ENCODE results near the gene USH2A.
"Not testable (repeated sequence)": the region's sequence is repeated elsewhere in the genome, so short reads cannot be mapped to it uniquely, and the experiment has no call there.

USH2A gene

DNA sequence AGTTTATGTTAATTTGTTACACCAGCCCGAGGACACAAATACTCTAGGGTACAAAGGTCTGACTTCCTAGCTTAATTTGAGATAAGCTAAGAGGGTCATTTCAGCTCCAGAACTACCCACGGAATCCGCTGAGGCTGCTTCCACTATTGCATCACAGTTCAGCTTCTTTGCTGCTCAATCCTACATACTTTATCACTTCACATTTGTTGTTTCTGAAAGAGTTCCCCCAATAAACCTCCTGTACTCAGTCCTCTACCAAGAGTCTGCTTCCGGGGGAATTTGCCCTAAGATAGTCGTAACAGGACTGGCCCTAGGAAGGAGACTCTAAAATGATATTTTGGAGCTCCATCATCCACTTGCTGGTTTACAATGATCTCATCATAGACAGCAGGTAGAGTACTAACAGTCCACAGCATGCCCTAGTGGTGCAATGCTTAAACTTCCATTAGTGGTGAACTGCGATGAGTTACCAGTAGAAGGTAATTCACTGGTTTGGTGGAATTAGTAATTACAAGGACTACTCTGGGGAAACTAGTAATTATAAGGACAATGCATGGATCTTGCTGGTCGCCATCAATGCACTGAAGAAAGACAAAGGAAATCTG lies 229.3 kb downstream of the USH2A start:
- no peak for DNase-seq

DNA sequence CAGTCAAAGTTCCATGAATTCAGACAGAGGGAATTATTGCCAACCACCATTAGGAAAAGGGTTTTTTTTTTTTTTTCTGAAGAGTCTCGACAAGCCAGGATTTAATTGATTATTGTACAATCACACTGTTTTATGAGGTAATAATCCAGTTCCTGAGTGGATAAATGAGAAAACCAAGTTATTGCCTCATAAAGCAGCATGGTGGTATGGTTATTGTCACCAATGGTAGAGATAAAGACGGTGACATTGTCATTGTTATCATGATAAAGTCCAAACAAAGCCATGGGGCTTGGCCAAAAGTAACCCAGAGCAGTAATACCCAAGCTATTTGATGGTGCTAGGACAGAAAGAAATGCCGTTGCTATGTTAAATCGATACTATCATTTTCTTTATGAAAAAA lies 232.8 kb downstream of the USH2A start:
- DNase-seq, result no peak

DNA sequence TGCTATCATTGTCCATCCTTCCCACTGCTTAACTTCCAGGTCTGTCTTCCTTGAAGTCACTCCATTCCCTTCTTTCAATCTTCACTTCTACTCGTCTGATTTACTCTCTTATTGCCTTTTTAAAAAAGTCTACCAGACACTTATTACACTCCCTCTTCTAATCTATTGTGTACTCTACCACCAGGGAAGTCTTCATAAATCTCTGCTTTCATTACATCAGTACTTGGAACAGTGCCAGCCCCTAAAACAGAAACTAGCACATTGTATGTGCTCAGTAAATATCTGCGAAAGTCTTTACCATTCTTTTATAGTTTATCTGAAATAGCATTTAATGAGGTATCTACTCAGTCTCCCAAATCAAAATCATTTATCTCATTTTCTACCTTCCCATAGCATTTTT lies 236.4 kb downstream of the USH2A start:
- DNase-seq, result no peak

DNA sequence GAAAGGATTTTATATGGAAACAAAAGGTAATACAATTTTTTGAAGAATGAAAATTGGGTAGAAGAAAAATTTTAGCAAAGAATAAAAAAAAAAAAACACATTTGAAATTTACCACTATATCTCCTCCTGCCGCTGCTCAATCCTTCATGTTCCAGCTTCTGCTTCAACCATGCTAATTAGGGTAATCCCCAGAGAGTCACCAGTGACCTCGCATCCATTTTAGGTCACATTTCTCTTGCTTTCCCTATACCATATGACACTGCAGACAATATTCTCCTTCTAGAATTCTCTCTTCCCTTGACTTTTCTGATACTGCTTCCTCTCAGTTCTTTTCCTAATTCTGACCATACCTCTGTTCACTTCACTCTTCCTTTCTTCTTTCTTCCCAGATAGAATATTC lies 237.1 kb downstream of the USH2A start:
- DNase-seq, result no peak

DNA sequence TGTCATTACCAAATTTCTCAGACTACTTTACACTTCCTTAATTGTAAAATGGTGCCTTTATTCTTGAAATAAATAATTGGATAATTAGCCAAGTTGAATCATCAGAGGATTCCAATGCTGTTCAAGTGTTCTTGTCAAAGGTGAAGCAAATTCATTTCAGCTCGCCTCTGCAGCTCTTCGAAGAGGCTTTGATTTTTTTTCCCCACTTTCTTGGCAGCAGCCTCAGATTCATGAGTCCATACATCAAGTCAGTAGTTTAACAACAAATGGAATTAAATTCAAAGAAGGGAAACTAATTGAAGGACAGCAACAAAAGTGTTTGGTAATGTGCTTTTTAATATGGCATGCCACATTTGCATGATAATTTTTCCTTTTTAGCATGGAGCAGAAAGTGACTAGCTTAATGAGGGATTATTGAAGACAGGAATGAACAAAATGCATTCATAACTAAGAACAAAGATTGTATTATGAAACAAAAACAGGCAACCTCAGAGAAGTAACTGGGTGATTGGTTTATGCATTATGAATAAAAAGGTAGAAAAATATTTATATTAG lies 239.0 kb downstream of the USH2A start:
- no peak for DNase-seq

DNA sequence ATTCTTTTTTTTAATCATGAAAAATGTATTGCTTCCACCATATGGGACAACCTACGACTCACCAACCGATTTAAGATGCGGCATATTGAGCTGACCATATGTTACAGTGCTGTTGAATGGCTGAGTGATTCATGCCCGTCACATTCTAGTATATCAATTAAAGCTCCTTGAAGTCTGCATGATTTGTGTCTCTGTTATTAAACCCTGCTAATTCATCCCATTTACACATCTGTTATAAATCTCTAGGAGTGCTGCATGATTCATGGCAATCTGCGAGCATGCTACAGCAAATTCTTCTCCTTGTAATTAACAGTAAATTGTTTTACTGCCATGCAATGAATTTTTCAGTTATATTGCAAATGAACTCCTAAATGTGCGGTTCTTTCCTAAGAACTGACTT lies 239.8 kb downstream of the USH2A start:
- no peak for DNase-seq

DNA sequence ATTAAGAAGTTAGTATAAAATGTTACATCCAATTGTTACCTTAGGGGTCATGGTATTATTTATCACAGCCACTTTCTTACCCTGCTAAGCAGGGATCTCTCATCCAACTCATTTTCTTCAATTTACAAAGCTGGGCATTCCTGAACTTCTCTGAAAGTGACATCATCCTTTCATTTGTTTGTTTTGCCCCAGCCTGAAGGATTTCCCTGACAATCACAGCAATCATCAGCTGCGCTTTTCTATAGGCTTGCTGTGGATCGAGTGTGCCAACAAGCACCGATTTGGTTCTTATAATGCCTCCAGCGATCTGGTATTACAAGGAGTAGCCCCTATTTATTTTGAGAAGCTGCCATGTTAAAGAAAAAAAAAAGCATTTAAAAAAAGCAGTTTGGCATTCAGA lies 240.2 kb downstream of the USH2A start:
- DNase-seq, result no peak

DNA sequence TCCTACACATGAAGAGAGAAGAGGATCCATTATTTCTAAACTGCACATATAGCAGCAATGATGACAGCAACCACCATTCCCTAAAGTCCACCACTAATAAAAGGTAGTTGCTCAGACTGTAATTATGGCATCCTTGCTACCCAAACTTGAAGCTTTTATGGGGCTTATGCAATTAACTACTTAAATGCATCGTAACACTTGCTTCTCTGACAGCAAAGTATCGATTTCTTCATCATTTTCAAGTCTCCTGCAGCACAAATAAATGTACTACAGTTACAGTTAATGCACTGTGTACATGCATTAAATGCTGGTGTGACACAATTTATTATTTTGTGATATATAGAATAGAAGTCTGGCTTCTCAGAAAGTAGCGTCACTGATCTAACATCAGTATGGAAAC lies 241.7 kb downstream of the USH2A start:
- DNase-seq, result no peak

DNA sequence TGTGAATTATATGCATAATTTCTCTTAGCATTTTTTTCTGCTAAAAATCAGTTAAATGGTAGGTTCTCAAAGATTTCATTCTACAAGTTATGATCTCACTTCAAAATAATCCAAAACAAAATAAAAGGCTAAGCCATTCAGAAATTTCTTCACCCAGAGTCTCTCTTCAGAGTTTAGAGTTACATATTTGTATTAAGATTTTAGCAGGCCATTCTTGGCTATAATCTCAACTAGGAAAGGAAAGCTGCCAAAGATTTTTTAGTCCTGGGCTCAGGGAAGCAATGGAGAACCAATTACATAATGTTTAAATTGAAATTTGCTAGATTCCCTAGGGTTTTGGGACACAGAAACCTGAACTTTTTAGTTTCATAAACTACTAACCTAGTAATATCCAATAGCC lies 245.0 kb downstream of the USH2A start:
- no peak for DNase-seq

DNA sequence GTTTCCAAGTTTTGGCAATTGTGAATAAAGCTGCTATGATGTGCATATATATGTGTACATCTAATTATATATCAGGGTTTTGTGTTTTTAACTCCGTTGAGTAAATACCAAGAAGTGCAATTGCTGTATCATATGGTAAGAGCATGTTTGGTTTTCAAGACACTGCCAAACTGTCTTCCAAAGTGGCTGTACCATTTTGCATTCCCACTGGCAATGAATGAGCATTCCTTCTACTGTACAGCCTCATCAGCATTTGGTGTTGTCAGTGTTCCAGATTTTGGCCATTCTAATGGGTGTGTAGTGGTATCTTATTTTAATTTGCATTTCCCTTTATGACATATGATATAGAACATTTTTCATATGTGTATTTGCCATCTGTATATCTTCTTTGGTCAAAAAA lies 246.3 kb downstream of the USH2A start:
- DNase-seq, result no peak

DNA sequence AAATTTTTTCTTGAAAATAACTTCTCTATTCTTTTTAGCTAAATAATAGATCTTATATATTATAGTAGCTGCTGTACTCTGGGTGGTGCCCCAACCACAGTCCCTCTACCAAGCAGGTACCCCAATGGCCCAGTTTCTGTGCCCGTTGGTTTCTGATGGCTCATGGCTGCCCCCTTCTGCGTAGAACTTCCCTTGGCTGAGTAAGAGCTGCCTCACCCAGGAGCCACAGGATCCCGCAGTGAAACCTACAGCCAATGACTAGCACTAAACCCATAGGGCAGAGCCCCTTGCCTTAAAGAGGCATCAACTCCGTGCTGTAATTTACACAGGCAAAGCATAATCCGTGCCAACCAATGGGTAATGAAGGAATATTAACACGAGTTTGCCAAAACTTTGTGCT lies 247.5 kb downstream of the USH2A start:
- DNase-seq, result no peak

DNA sequence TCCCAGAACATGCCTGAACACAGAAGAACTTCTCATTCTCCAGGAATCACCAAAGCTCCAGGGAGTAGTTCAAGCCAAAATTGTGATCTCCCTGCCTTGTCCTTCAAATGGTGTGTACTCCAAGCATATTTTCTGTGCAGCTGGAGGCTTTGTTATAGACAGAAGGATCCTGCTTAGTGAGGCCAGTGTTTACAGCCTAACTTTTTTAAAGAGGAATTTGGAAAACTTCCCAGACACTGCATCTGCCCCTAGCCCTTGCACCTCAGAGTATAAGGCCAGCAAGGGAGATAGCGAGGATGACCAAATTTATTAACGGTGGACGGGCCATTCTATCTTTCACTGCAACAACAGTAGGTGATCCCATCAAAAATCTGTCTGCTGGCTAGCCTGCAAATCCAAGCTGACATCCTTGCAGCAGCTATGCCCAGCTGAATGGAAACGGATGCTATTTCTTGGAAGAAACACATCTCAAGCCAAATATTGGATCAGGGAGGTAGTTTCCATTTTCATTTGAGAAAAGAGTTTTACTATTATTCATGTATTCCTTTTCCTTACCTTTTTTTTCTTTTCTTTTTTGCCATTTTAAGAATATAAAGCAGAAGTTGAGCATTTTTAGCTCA lies 249.8 kb downstream of the USH2A start:
- no peak for DNase-seq

DNA sequence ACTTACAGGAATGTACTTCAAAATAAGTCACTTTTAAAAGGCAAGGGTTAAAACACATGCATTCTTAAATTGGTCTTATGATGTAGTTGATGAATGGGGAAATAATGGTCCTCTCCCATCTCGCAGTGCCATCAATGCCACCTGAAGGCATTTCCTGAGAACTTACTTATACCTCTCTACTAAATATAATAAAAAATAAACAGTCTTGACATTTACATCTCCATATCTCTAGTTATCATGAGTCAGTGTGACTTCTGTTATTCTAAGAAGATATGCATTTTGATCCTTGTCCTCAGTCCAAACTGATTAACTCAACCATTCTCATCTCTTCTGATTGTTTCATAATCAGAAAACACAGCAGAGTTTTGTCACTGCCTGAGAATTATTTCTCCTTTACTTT lies 253.9 kb downstream of the USH2A start:
- no peak for DNase-seq

DNA sequence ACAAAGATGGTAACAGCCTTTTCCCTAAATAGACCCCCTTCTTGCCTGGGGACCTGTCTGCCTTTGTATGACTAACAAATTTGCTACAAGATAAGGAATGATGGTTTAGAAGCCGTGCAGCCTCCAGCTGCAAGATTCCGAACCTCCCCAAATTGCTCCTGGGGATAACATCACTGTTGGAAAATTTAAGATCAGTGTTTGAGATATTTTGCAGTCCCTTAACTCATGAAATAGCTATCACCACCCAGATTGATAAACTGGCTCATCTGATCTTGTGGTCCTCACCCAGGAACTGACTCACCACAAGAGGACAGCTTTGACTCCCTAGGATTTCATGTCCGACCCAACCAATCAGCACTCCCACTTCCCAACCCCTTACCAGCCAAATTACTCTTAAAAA lies 254.7 kb downstream of the USH2A start:
- DNase-seq, result no peak

DNA sequence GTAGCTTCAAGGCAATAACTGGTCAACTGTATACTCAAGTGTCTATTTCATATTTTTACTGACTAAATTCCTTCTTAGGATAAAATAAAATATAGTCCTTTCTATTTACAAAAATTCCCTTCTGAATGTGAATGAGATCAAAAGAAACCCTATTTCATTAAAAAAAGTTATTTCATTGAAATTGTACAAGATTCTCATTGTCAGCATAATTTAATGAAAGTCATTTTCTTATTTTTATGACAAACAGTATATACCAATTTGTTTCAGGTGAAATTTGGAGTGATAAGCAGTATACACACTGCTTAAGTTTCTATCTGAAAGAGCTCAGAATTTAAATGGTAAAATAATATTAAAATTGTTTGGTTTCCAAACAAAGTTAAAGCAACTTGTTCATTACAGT lies 269.2 kb downstream of the USH2A start:
- DNase-seq, result no peak

DNA sequence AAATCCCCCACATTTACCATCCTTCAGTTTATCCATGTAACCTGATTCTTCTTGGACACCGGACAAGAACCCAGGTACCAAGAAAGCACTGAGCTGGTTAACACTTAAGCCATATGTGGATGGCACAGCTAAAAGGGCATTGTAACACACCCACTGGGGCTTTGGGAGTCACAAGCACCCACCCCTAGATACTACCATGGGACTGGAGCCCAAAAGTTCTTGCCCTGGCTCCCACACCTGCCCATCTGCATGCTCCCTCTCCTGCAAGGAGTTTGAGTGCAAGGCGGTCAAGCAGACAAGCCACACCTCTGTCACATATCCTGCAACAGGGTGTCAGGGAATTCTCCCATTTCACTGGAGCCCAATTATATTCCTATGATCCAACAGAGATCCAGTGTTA lies 270.1 kb downstream of the USH2A start:
- DNase-seq, result no peak

DNA sequence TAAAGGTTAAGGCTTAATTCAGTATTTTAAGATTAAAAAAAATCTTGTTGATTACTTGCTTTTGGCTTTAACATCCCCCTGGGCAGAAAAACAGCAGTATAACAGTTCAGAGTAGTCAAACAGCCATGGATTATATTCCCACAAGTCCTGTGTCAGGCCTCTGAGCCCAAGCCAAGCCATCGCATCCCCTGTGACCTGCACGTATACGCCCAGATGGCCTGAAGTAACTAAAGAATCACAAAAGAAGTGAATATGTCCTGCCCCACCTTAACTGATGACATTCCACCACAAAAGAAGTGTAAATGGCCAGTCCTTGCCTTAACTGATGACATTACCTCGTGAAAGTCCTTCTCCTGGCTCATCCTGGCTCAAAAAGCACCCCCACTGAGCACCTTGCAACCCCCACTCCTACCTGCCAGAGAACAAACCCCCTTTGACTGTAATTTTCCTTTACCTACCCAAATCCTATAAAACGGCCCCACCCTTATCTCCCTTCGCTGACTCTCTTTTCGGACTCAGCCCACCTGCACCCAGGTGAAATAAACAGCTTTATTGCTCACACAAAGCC lies 277.7 kb downstream of the USH2A start:
- DNase-seq, result not testable (repeated sequence)

DNA sequence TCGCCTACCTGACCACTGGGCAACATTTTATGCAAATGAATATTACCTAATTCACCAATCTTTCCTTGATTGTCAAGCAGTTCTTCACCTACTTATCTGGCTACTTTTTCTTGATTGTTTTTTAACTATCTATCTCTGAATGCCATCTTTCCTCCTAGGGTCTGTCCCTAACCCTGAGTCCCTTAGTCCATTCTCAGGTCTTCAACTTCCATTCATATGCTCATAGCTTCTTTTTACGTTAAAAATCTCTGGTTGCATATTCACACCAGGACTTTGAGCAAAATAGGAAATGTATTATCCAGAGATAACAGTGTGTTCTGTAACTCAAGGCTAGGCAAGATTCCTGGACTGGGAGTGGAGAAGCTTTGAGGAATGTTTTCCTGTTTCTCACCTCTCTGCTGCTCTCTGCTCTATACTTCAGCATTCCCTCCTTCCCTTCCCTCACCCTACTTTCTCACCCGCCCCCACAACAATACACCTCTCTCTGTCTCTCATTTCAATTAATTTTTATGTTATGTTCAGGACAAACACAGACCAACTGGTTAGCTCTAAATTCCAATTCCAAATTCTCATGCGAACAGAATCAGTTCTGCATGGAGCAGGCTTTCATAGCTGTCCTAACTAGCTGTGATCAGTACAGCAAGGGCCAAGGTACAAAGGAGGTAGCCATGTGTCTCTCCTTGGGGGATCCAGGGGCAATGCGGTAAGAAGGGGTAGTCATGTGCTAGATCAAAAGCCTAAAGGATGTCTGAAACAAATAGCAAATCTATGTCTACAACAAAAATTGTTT lies 278.4 kb downstream of the USH2A start:
- no peak for DNase-seq

DNA sequence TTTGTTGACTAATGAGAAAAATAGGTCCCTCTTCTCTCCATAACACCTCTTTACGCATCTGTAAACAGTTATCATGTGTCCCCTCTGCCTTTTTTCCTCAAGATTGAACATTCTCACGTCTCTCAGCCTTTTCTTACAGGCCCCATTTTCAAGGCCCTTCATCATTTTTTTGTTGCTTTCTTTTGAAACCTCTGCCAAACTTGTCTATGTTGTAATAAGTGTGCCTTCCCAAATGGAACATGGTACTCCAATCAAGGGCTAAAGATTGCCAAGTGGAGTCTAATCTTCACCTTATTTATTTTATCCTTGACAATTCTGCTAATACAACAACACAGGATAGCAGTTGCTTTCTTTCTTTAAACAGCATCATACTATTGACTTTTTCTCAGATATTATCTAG lies 280.3 kb downstream of the USH2A start:
- DNase-seq, result no peak

DNA sequence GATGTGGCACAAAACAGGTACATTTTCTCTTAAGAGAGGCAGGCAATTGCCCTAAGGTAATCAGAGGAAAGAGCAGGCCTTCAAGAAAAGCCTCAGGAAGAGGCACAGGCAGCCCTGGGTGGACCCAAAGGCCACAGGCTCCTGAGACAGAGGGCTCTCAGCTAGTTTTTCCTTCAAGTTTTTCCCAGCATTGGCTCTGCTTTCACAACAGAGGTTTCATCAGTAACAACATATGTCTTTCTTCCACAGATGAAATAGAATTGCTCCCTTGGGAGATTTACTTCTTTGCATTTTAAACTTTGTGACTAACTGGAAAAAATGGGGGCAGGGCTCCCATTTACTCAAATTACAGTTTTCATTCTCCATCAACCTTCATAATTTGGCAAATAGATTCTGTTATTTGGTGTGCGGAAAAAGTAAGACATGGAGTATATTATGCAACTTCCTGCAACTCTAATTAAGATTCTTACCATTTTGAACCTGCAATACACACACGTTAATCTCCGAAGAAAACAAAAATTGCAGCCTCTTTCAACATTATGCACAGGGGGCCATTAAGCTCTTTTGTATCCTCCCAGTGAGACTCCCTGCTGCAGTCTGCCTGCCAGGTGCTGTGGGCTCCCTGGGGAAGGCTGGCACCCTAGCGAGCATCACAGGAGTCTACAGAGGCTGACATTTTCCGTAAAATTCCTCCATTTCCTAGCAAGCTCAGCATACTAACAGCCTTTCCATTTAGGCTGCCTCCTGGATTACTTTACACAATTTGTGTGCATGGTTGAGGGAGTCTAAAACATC lies 282.3 kb downstream of the USH2A start:
- no peak for DNase-seq

DNA sequence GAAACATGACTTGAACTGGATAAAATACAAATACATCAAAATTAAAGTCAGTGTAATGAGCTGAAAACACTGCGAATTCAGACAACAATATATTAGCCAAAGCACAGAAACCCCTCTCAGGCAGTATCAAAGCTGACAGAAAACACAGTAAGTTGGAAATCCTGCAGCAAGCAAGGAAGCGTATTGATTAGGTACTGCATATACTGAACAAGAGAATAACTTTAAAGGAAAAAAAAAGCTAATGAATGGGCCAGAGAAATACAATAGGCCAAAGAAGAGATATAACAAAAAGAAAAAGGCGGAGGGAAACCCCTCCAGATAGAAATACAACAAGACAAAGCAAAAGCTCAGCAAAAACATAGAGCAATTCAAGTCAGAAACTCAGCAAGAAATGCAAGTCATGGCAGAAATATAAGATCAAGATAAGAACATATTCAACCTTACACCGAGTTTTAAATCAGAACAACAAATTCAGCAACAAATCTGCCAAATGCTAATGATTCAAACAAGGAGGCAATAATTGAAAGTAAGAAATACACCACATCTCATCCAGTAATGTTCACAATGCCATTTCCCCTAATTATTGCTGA lies 299.0 kb downstream of the USH2A start:
- DNase-seq, result no peak

DNA sequence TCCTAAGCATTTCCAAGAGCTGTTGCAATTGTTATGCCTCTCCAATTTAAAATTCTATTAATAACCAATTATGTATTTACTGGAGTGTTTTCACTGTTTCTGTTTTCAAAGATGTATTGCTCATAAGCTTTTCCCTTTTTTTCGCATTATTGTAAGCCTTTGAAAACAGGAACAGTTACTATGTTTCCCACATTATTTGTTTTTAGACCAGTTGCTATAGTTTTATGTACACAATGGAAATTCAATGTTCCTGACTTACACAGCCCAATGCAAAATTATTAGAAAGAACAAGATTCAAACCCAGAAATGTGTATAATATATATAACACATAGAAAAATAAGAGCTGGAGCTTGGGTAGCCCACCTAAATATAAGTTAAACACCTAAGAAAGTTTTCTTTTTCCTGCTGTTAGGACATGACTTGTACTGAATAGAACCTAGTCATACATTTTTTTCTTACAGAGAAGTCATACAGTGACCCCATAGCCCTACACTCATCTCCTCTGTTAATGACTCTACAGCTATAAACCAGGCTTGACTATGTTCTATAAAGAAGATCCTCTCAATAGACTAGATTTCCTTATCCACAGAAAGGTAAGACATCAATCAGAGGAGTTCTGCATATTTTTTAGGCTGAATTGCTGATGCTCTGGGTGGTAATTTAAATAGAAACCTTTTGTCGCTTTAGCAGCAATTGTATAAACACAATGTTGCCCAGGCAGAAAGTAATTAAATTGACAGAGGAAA lies 299.6 kb downstream of the USH2A start:
- DNase-seq, result no peak
